H9 (cell line): ENCODE data around the gene PHKA2. TPM values are rescaled to one million over a fixed set of nuclear protein-coding genes. Genes with fewer than 3 reads are reported as not detected.

ENCODE experiments used
- DNase-seq: peaks from one replicate; pipeline ENCODE4 v3.0.0-alpha.2; 2017
- H2AFZ ChIP-seq: one replicate; pipeline ENCODE4 v1.6.1; 2013; ENCODE audit warnings: mild to moderate bottlenecking, low read length, control low read depth, moderate library complexity
- H2AK5ac ChIP-seq: 2 replicates; pipeline ENCODE4 v1.6.1; 2013; ENCODE audit warnings: low read length, control low read depth, mixed read lengths; ENCODE audit not compliant: insufficient read length
- H2BK120ac ChIP-seq: one replicate; pipeline ENCODE4 v1.6.1; 2013; ENCODE audit warnings: low read depth, mild to moderate bottlenecking, low read length, control low read depth, inconsistent platforms; ENCODE audit not compliant: poor library complexity, severe bottlenecking
- H2BK12ac ChIP-seq: 2 replicates; pipeline ENCODE4 v1.6.1; 2013; ENCODE audit warnings: low read length, control low read depth, mixed read lengths, low read depth; ENCODE audit not compliant: insufficient read length
- H2BK15ac ChIP-seq: 2 replicates; pipeline ENCODE4 v1.6.1; 2013; ENCODE audit warnings: low read depth, low read length, control low read depth
- H2BK20ac ChIP-seq: one replicate; pipeline ENCODE4 v1.6.1; 2013; ENCODE audit warnings: low read depth, mild to moderate bottlenecking, low read length, control low read depth, inconsistent platforms; ENCODE audit not compliant: poor library complexity, severe bottlenecking
- H2BK5ac ChIP-seq: 2 replicates; pipeline ENCODE4 v1.6.1; 2013; ENCODE audit warnings: low read length, control low read depth, mixed read lengths; ENCODE audit not compliant: insufficient read length
- H3K14ac ChIP-seq: 2 replicates; pipeline ENCODE4 v1.6.1; 2013; ENCODE audit warnings: low read length, control low read depth; ENCODE audit not compliant: insufficient read depth
- H3K18ac ChIP-seq: 2 replicates; pipeline ENCODE4 v1.6.1; 2013; ENCODE audit warnings: low read depth, mild to moderate bottlenecking, mixed read lengths, low read length, control low read depth; ENCODE audit not compliant: insufficient read length
- H3K23ac ChIP-seq: 2 replicates; pipeline ENCODE4 v1.6.1; 2013; ENCODE audit warnings: low read length, control low read depth, mixed read lengths, low read depth; ENCODE audit not compliant: insufficient read length
- H3K23me2 ChIP-seq: 2 replicates; pipeline ENCODE4 v1.6.1; 2013; ENCODE audit warnings: low read depth, mild to moderate bottlenecking, mixed read lengths, low read length, control low read depth; ENCODE audit not compliant: insufficient read length, poor library complexity, severe bottlenecking
- H3K27ac ChIP-seq: 2 replicates; pipeline ENCODE4 v1.5.1; 2013; ENCODE audit warnings: low read length, control low read depth, mixed read lengths, low read depth; ENCODE audit not compliant: insufficient read length
- H3K27me3 ChIP-seq: 2 replicates; pipeline ENCODE4 v1.6.1; 2013; ENCODE audit warnings: low read length, control low read depth, inconsistent platforms; ENCODE audit not compliant: insufficient read depth
- H3K4ac ChIP-seq: 2 replicates; pipeline ENCODE4 v1.6.1; 2013; ENCODE audit warnings: low read depth, mild to moderate bottlenecking, control low read depth, inconsistent platforms, low read length, moderate library complexity
- H3K4me1 ChIP-seq: 2 replicates; pipeline ENCODE4 v1.6.1; 2013; ENCODE audit warnings: low read length, control low read depth, inconsistent platforms; ENCODE audit not compliant: insufficient read depth
- H3K4me2 ChIP-seq: 2 replicates; pipeline ENCODE4 v1.6.1; 2013; ENCODE audit warnings: low read length, control low read depth, mixed read lengths; ENCODE audit not compliant: insufficient read length, insufficient read depth
- H3K56ac ChIP-seq: 2 replicates; pipeline ENCODE4 v1.6.1; 2013; ENCODE audit warnings: low read depth, mild to moderate bottlenecking, mixed read lengths, low read length, control low read depth; ENCODE audit not compliant: insufficient read length
- H3K79me1 ChIP-seq: 2 replicates; pipeline ENCODE4 v1.6.1; 2013; ENCODE audit warnings: low read depth, mild to moderate bottlenecking, moderate library complexity, low read length, control low read depth, inconsistent platforms; ENCODE audit not compliant: insufficient read depth, poor library complexity, severe bottlenecking
- H3K79me2 ChIP-seq: 2 replicates; pipeline ENCODE4 v1.6.1; 2013; ENCODE audit warnings: low read length, control low read depth, inconsistent platforms; ENCODE audit not compliant: insufficient read depth
- H3K9ac ChIP-seq: 2 replicates; pipeline ENCODE4 v1.6.1; 2013; ENCODE audit warnings: low read length, control low read depth, mixed read lengths; ENCODE audit not compliant: insufficient read length; ENCODE audit errors: extremely low read depth
- H3K9me3 ChIP-seq: one replicate; pipeline ENCODE4 v1.6.1; 2013; ENCODE audit warnings: low read depth, low read length, inconsistent platforms; ENCODE audit not compliant: control insufficient read depth
- H3T11ph ChIP-seq: one replicate; pipeline ENCODE4 v1.6.1; 2013; ENCODE audit warnings: mild to moderate bottlenecking, low read length, control low read depth, inconsistent platforms
- H4K20me1 ChIP-seq: one replicate; pipeline ENCODE4 v1.6.1; 2013; ENCODE audit not compliant: control insufficient read depth, insufficient read length, insufficient read depth
- H4K5ac ChIP-seq: 2 replicates; pipeline ENCODE4 v1.6.1; 2013; ENCODE audit warnings: low read depth, mild to moderate bottlenecking, mixed read lengths, low read length, control low read depth; ENCODE audit not compliant: insufficient read length
- H4K8ac ChIP-seq: replicated peaks from 2 replicates; pipeline ENCODE4 v1.6.1; 2013; ENCODE audit warnings: low read length, control low read depth, mixed read lengths, low read depth; ENCODE audit not compliant: insufficient read length
- H4K91ac ChIP-seq: 2 replicates; pipeline ENCODE4 v1.6.1; 2013; ENCODE audit warnings: low read depth, mild to moderate bottlenecking, moderate library complexity, mixed read lengths, low read length, control low read depth; ENCODE audit not compliant: insufficient read length
- H3K27ac Mint-ChIP-seq, 3 experiments: 2 replicates in 2 of 3; 3 replicates in 1 of 3; pipeline ENCODE4 v1.8.0; 2020 to 2021; ENCODE audit warnings: mixed read lengths in 3 of 3, mild to moderate bottlenecking in 1 of 3, moderate library complexity in 1 of 3
- H3K27me3 Mint-ChIP-seq: 2 replicates; pipeline ENCODE4 v1.8.0; 2021; ENCODE audit warnings: low read depth, mild to moderate bottlenecking, moderate library complexity, mixed read lengths
- H3K36me3 Mint-ChIP-seq, 3 experiments: 2 replicates in 2 of 3; 3 replicates in 1 of 3; pipeline ENCODE4 v1.8.0; 2020 to 2021; ENCODE audit warnings: low read depth in 3 of 3, mixed read lengths in 3 of 3; ENCODE audit not compliant: insufficient read depth in 1 of 3
- H3K4me1 Mint-ChIP-seq, 2 experiments: 2 replicates each; pipeline ENCODE4 v1.8.0; 2020; ENCODE audit warnings: mixed read lengths in 2 of 2
- H3K4me3 Mint-ChIP-seq, 2 experiments: 2 replicates in 1 of 2; 3 replicates in 1 of 2; pipeline ENCODE4 v1.8.0; 2020 to 2021; ENCODE audit warnings: mild to moderate bottlenecking in 2 of 2, mixed read lengths in 2 of 2, moderate library complexity in 1 of 2
- H3K9me3 Mint-ChIP-seq, 2 experiments: 2 replicates in 1 of 2; 3 replicates in 1 of 2; pipeline ENCODE4 v1.8.0; 2020; ENCODE audit warnings: mild to moderate bottlenecking in 2 of 2, mixed read lengths in 2 of 2, moderate library complexity in 1 of 2
- WGBS: extraction: QIAGEN DNeasy Blood & Tissue Kit; methylation state at CpG from one replicate; pipeline ENCODE4 v1.1.7; 2013; ENCODE audit warnings: missing lambda C conversion rate, low lambda C conversion rate, mixed read lengths; ENCODE audit not compliant: insufficient read length; ENCODE audit errors: extremely low coverage; 5-methylcytosine and 5-hydroxymethylcytosine counted together
- total RNA-seq: library from RNA; stranded (reverse); gene quantifications from 2 replicates; pipeline ENCODE4 v1.2.1, GENCODE V29; 2021
- TF ChIP-seq, protein P1 (sequence below): fragments of 200-600 bp; sonication (generic); conservative IDR thresholded peaks from 3 replicates; pipeline ENCODE4 v1.8.0; 2021; ENCODE audit warnings: antibody characterized with exemption, mild to moderate bottlenecking

Gene PHKA2
- total RNA-seq, 1 experiment from 2014 or later, result 24.2 TPM

DNA sequence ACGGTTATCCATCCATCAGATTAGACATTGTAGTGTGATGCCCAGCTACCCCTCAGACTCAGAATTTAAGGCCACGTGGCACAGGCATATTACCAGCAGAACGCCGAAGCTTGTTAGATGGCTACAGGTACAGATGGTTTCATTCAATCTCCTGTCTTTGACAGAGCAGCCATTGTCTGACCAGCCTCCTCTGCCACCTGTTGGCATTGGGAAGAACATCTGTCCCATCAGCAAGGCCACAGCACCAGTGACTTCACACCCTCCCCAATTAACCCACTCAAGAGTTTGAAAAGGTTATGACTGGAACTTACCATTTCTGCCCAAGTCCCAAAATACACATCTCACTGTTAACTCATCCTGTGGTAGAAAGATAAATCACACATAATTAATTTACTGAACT lies 22.0 kb upstream of the PHKA2 start:
- Histone ChIP-seq H3K4ac (no peak overlapping the region), H2BK120ac (no peak overlapping the region), H2BK12ac (no peak overlapping the region), H4K8ac (no peak overlapping the region), H3K23me2 (no peaks in the 10 kb centered on the region), H2BK20ac (no peak overlapping the region), H3K79me1 (no peaks in the 10 kb centered on the region), H2BK15ac (no peak overlapping the region), H2AFZ (no peak overlapping the region), H3K9ac (no peak overlapping the region), H3K9me3 (peaks cover 38% of the 10 kb centered on the region), H4K20me1 (no peaks in the 10 kb centered on the region), H3K18ac (no peak overlapping the region), H3K4me2 (no peak overlapping the region), H3K23ac (no peak overlapping the region), H3K79me2 (no peaks in the 10 kb centered on the region), H3K4me1 (no peaks in the 10 kb centered on the region), H2BK5ac (no peak overlapping the region), H3T11ph (no peak overlapping the region), H3K56ac (no peak overlapping the region), H4K5ac (no peak overlapping the region), H3K14ac (no peak overlapping the region), H2AK5ac (no peak overlapping the region), H4K91ac (no peak overlapping the region), H3K27me3 (no peaks in the 10 kb centered on the region), H3K27ac (no peak overlapping the region)
- no CpG with 5 or more reads among the region's 4 CpGs for WGBS
- DNase-seq, result no peak
- TF ChIP-seq, protein P1, sequence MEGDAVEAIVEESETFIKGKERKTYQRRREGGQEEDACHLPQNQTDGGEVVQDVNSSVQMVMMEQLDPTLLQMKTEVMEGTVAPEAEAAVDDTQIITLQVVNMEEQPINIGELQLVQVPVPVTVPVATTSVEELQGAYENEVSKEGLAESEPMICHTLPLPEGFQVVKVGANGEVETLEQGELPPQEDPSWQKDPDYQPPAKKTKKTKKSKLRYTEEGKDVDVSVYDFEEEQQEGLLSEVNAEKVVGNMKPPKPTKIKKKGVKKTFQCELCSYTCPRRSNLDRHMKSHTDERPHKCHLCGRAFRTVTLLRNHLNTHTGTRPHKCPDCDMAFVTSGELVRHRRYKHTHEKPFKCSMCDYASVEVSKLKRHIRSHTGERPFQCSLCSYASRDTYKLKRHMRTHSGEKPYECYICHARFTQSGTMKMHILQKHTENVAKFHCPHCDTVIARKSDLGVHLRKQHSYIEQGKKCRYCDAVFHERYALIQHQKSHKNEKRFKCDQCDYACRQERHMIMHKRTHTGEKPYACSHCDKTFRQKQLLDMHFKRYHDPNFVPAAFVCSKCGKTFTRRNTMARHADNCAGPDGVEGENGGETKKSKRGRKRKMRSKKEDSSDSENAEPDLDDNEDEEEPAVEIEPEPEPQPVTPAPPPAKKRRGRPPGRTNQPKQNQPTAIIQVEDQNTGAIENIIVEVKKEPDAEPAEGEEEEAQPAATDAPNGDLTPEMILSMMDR, result peak; percentile 23; the same call in 2 of the 3 replicates
- Mint-ChIP-seq H3K27ac (no peak overlapping the region), H3K9me3 (peaks cover 62 to 68% of the 10 kb centered on the region in 2 experiments), H3K27me3 (no peaks in the 10 kb centered on the region; the same call in 1 of the 2 replicates), H3K4me3 (no peak overlapping the region), H3K36me3 (peaks cover 8 to 28% (median 18%) of the 10 kb centered on the region in 3 experiments), H3K4me1 (no peaks in the 10 kb centered on the region)
